GM23338 (cell line): ENCODE data around the gene IMMP2L. TPM values are rescaled to one million over a fixed set of nuclear protein-coding genes. Genes with fewer than 3 reads are reported as not detected.

Experiments used
- ATAC-seq: fragments of 200-7000 bp; cut with Tn5 transposase; 3 replicates; pipeline ENCODE4 v1.9.1; 2020
- DNase-seq: peaks from one replicate; pipeline ENCODE4 v3.0.0-alpha.2; 2015; ENCODE audit warnings: low spot score
- H2AFZ ChIP-seq: fragments of 200-600 bp; sonication (generic); 2 replicates; pipeline ENCODE4 v1.8.0; 2016; ENCODE audit warnings: antibody characterized with exemption, mild to moderate bottlenecking, moderate library complexity
- H3F3A ChIP-seq: fragments of 200-600 bp; sonication (generic); replicated peaks from 2 replicates; pipeline ENCODE4 v1.8.0; 2017; ENCODE audit warnings: antibody characterized with exemption, mixed run types, low read depth
- H3K27ac ChIP-seq: fragments of 200-600 bp; sonication (generic); 2 replicates; pipeline ENCODE4 v1.6.1; 2016; ENCODE audit warnings: low read depth
- H3K27me3 ChIP-seq: fragments of 200-600 bp; sonication (generic); 2 replicates; pipeline ENCODE4 v1.8.0; 2016; ENCODE audit warnings: mild to moderate bottlenecking, mixed run types, moderate library complexity; ENCODE audit not compliant: insufficient read depth
- H3K36me3 ChIP-seq: fragments of 200-600 bp; sonication (generic); 2 replicates; pipeline ENCODE4 v1.8.0; 2016; ENCODE audit warnings: mild to moderate bottlenecking; ENCODE audit not compliant: insufficient read depth
- H3K4me1 ChIP-seq: fragments of 200-600 bp; sonication (generic); 2 replicates; pipeline ENCODE4 v1.8.0; 2016; ENCODE audit warnings: mild to moderate bottlenecking, moderate library complexity; ENCODE audit not compliant: insufficient read depth
- H3K4me2 ChIP-seq: fragments of 200-600 bp; sonication (generic); 2 replicates; pipeline ENCODE4 v1.7.1; 2017; ENCODE audit warnings: mixed run types
- H3K4me3 ChIP-seq: fragments of 200-600 bp; sonication (generic); 2 replicates; pipeline ENCODE4 v1.6.1; 2016; ENCODE audit warnings: mixed run types
- H3K79me2 ChIP-seq: fragments of 200-600 bp; sonication (generic); replicated peaks from 2 replicates; pipeline ENCODE4 v1.8.0; 2017; ENCODE audit warnings: mild to moderate bottlenecking; ENCODE audit not compliant: insufficient read depth
- H3K9me2 ChIP-seq: fragments of 200-600 bp; sonication (generic); 2 replicates; pipeline ENCODE4 v1.8.0; 2017; ENCODE audit not compliant: insufficient read depth
- H4K20me1 ChIP-seq: fragments of 200-600 bp; sonication (generic); replicated peaks from 2 replicates; pipeline ENCODE4 v1.8.0; 2017; ENCODE audit warnings: mild to moderate bottlenecking; ENCODE audit not compliant: insufficient read depth
- H3K27ac Mint-ChIP-seq: 2 replicates; pipeline ENCODE4 v1.8.0; 2020; ENCODE audit warnings: inconsistent platforms, mild to moderate bottlenecking, moderate library complexity, mixed read lengths
- H3K27me3 Mint-ChIP-seq: 3 replicates; pipeline ENCODE4 v1.8.0; 2022; ENCODE audit warnings: low read depth, mild to moderate bottlenecking, moderate library complexity, mixed read lengths, inconsistent platforms; ENCODE audit not compliant: insufficient read depth, poor library complexity
- H3K36me3 Mint-ChIP-seq: 3 replicates; pipeline ENCODE4 v1.8.0; 2021; ENCODE audit warnings: low read depth, mild to moderate bottlenecking, inconsistent platforms, moderate library complexity, mixed read lengths
- H3K4me1 Mint-ChIP-seq: 3 replicates; pipeline ENCODE4 v1.8.0; 2020; ENCODE audit warnings: mild to moderate bottlenecking, inconsistent platforms, mixed read lengths
- H3K4me3 Mint-ChIP-seq: 3 replicates; pipeline ENCODE4 v1.8.0; 2021; ENCODE audit warnings: moderate library complexity, mild to moderate bottlenecking, inconsistent platforms, mixed read lengths
- H3K9me3 Mint-ChIP-seq: 3 replicates; pipeline ENCODE4 v1.8.0; 2020; ENCODE audit warnings: moderate library complexity, mild to moderate bottlenecking, inconsistent platforms, mixed read lengths
- EZH2 ChIP-seq: fragments of 200-600 bp; sonication (generic); IDR thresholded peaks from one replicate; pipeline ENCODE4 v1.8.0; 2017; ENCODE audit warnings: antibody characterized with exemption, mild to moderate bottlenecking, low read depth; ENCODE audit not compliant: unreplicated experiment
- EZH2phosphoT487 ChIP-seq: fragments of 200-600 bp; sonication (generic); IDR thresholded peaks from one replicate; pipeline ENCODE4 v1.8.1; 2018; ENCODE audit warnings: antibody characterized with exemption; ENCODE audit not compliant: unreplicated experiment
- JUNB ChIP-seq: IDR thresholded peaks from one replicate; pipeline ENCODE4 v1.6.1; 2016; ENCODE audit warnings: antibody characterized with exemption; ENCODE audit not compliant: unreplicated experiment
- POLR2AphosphoS5 ChIP-seq: IDR thresholded peaks from 2 replicates; pipeline ENCODE4 v1.6.1; 2016; ENCODE audit warnings: antibody characterized with exemption, low read depth
- STAT1 ChIP-seq: IDR thresholded peaks from one replicate; pipeline ENCODE4 v1.6.1; 2016; ENCODE audit warnings: antibody characterized with exemption; ENCODE audit not compliant: unreplicated experiment
- ZNF331 ChIP-seq: fragments of 250-450 bp; sonication (Bioruptor Pico); IDR thresholded peaks from 2 replicates; pipeline ENCODE4 v1.5.0; 2020; ENCODE audit warnings: low read depth, mild to moderate bottlenecking, moderate library complexity
- polyA plus RNA-seq: library from polyadenylated mRNA; unstranded; fragments of >200 nt; fragmentation: Nextera tagmentation; extraction: Ambion mirVana; gene quantifications from 2 replicates; pipeline ENCODE4 v1.2.1, GENCODE V29; 2016
- total RNA-seq: library from RNA; depleted of rRNA; stranded (reverse); fragments of >200 nt; shearing (Covaris generic); gene quantifications from 2 replicates; pipeline ENCODE4 v1.2.3, GENCODE V29; 2014
- TF ChIP-seq, protein P1 (sequence below): IDR thresholded peaks from one replicate; pipeline ENCODE4 v1.6.1; 2018; ENCODE audit warnings: antibody characterized with exemption; ENCODE audit not compliant: unreplicated experiment
- TF ChIP-seq, protein P2 (sequence below), 2 experiments: fragments of 200-600 bp in 1 of 2; sonication (generic) in 1 of 2; conservative IDR thresholded peaks; 2 replicates each; pipeline versions ENCODE4 v1.5.1 to v1.6.1; 2016 to 2017; ENCODE audit warnings: antibody characterized with exemption in 2 of 2, low read depth in 2 of 2, mild to moderate bottlenecking in 2 of 2, moderate library complexity in 1 of 2
- TF ChIP-seq, protein P3 (sequence below): fragments of 250-450 bp; sonication (Bioruptor Pico); IDR thresholded peaks from 2 replicates; pipeline ENCODE4 v1.5.0; 2020; ENCODE audit warnings: mild to moderate bottlenecking, moderate library complexity
- TF ChIP-seq, protein P4 (sequence below): IDR thresholded peaks from 2 replicates; pipeline ENCODE4 v1.6.1; 2016; ENCODE audit warnings: antibody characterized with exemption

The IMMP2L gene
- total and polyA plus RNA-seq, 2 experiments from 2014 or later = 7.3 to 14.0 TPM

DNA sequence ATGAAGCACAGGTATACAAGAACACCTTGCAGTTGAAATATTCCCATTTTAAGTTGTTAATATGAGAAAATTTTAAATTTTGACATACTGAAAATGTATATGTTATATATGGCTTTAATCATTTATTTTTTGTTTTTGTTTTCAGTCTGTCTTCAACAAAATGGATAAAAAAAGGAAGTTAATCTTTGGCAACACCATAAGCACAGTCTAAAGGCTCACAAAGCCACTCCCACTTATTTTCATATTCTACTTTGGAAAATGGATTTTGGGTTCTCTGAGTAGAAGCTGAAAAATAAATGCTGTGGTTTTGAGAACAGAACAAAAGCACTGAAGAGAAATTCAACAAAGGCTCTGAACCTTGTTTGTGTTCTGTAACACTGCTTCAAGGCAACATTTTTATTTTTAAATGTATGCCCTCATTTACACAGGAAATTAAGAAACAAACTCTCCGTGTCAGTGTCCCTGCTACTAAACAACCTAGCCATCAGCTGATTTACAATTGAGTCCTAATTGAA is 552.7 kb downstream of the IMMP2L start (continued):
- TF ChIP-seq, protein P1, sequence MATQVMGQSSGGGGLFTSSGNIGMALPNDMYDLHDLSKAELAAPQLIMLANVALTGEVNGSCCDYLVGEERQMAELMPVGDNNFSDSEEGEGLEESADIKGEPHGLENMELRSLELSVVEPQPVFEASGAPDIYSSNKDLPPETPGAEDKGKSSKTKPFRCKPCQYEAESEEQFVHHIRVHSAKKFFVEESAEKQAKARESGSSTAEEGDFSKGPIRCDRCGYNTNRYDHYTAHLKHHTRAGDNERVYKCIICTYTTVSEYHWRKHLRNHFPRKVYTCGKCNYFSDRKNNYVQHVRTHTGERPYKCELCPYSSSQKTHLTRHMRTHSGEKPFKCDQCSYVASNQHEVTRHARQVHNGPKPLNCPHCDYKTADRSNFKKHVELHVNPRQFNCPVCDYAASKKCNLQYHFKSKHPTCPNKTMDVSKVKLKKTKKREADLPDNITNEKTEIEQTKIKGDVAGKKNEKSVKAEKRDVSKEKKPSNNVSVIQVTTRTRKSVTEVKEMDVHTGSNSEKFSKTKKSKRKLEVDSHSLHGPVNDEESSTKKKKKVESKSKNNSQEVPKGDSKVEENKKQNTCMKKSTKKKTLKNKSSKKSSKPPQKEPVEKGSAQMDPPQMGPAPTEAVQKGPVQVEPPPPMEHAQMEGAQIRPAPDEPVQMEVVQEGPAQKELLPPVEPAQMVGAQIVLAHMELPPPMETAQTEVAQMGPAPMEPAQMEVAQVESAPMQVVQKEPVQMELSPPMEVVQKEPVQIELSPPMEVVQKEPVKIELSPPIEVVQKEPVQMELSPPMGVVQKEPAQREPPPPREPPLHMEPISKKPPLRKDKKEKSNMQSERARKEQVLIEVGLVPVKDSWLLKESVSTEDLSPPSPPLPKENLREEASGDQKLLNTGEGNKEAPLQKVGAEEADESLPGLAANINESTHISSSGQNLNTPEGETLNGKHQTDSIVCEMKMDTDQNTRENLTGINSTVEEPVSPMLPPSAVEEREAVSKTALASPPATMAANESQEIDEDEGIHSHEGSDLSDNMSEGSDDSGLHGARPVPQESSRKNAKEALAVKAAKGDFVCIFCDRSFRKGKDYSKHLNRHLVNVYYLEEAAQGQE = no peak
- TF ChIP-seq EZH2 (no peak), ZNF331 (no peak)
- TF ChIP-seq, protein P2, sequence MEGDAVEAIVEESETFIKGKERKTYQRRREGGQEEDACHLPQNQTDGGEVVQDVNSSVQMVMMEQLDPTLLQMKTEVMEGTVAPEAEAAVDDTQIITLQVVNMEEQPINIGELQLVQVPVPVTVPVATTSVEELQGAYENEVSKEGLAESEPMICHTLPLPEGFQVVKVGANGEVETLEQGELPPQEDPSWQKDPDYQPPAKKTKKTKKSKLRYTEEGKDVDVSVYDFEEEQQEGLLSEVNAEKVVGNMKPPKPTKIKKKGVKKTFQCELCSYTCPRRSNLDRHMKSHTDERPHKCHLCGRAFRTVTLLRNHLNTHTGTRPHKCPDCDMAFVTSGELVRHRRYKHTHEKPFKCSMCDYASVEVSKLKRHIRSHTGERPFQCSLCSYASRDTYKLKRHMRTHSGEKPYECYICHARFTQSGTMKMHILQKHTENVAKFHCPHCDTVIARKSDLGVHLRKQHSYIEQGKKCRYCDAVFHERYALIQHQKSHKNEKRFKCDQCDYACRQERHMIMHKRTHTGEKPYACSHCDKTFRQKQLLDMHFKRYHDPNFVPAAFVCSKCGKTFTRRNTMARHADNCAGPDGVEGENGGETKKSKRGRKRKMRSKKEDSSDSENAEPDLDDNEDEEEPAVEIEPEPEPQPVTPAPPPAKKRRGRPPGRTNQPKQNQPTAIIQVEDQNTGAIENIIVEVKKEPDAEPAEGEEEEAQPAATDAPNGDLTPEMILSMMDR (conservative IDR thresholded peaks at IDR 0.05; ENCODE audit: low read depth in 2 of 2) = no peak

DNA sequence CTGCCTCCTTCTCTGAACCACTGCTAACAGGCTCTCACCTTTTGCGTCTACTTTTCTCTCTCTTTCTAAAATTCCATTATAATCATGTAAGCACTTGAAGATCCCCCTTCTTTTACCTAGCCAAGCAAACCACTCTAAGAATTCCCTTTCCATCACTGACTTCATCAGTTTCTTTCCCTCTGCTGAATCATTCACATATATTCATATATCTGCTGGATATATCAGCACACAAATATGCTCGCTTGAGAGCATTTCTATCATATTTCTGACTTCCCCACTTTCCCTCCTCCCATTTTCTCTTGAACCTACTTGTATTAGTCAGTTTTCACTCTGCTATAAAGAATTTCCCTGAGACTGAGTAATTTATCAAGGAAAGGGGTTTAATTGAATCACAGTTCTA is 555.6 kb downstream of the IMMP2L start:
- H3K9me3 Mint-ChIP-seq = no peaks in the 10 kb centered on the region
- Histone ChIP-seq H3K4me3 (no peak overlapping the region), H3K36me3 (no peaks in the 10 kb centered on the region), H3K4me1 (no peaks in the 10 kb centered on the region), H3K27me3 (no peaks in the 10 kb centered on the region), H2AFZ (no peak overlapping the region), H3K27ac (no peak overlapping the region), H3F3A (no peaks in the 10 kb centered on the region), H3K79me2 (no peaks in the 10 kb centered on the region), H3K9me2 (no peaks in the 10 kb centered on the region), H3K4me2 (no peak overlapping the region), H4K20me1 (no peaks in the 10 kb centered on the region)
- H3K27ac Mint-ChIP-seq = no peak overlapping the region
- H3K4me1 Mint-ChIP-seq = no peaks in the 10 kb centered on the region; the same call in 2 of the 3 replicates
- ATAC-seq (no peak), DNase-seq (no peak)
- no peak overlapping the region for H3K4me3 Mint-ChIP-seq
- H3K36me3 Mint-ChIP-seq = no peaks in the 10 kb centered on the region
- H3K27me3 Mint-ChIP-seq = no peaks in the 10 kb centered on the region
- TF ChIP-seq ZNF331 = no peak
- TF ChIP-seq, protein P3, sequence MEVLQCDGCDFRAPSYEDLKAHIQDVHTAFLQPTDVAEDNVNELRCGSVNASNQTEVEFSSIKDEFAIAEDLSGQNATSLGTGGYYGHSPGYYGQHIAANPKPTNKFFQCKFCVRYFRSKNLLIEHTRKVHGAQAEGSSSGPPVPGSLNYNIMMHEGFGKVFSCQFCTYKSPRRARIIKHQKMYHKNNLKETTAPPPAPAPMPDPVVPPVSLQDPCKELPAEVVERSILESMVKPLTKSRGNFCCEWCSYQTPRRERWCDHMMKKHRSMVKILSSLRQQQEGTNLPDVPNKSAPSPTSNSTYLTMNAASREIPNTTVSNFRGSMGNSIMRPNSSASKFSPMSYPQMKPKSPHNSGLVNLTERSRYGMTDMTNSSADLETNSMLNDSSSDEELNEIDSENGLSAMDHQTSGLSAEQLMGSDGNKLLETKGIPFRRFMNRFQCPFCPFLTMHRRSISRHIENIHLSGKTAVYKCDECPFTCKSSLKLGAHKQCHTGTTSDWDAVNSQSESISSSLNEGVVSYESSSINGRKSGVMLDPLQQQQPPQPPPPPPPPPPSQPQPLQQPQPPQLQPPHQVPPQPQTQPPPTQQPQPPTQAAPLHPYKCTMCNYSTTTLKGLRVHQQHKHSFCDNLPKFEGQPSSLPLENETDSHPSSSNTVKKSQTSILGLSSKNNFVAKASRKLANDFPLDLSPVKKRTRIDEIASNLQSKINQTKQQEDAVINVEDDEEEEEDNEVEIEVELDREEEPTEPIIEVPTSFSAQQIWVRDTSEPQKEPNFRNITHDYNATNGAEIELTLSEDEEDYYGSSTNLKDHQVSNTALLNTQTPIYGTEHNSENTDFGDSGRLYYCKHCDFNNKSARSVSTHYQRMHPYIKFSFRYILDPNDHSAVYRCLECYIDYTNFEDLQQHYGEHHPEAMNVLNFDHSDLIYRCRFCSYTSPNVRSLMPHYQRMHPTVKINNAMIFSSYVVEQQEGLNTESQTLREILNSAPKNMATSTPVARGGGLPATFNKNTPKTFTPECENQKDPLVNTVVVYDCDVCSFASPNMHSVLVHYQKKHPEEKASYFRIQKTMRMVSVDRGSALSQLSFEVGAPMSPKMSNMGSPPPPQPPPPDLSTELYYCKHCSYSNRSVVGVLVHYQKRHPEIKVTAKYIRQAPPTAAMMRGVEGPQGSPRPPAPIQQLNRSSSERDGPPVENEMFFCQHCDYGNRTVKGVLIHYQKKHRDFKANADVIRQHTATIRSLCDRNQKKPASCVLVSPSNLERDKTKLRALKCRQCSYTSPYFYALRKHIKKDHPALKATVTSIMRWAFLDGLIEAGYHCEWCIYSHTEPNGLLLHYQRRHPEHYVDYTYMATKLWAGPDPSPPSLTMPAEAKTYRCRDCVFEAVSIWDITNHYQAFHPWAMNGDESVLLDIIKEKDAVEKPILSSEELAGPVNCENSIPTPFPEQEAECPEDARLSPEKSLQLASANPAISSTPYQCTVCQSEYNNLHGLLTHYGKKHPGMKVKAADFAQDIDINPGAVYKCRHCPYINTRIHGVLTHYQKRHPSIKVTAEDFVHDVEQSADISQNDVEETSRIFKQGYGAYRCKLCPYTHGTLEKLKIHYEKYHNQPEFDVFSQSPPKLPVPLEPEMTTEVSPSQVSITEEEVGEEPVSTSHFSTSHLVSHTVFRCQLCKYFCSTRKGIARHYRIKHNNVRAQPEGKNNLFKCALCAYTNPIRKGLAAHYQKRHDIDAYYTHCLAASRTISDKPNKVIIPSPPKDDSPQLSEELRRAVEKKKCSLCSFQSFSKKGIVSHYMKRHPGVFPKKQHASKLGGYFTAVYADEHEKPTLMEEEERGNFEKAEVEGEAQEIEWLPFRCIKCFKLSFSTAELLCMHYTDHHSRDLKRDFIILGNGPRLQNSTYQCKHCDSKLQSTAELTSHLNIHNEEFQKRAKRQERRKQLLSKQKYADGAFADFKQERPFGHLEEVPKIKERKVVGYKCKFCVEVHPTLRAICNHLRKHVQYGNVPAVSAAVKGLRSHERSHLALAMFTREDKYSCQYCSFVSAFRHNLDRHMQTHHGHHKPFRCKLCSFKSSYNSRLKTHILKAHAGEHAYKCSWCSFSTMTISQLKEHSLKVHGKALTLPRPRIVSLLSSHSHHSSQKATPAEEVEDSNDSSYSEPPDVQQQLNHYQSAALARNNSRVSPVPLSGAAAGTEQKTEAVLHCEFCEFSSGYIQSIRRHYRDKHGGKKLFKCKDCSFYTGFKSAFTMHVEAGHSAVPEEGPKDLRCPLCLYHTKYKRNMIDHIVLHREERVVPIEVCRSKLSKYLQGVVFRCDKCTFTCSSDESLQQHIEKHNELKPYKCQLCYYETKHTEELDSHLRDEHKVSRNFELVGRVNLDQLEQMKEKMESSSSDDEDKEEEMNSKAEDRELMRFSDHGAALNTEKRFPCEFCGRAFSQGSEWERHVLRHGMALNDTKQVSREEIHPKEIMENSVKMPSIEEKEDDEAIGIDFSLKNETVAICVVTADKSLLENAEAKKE (CRISPR knock-in tag) = no peak
- TF ChIP-seq, protein P2 (conservative IDR thresholded peaks at IDR 0.05; ENCODE audit: low read depth in 2 of 2) = no peak
- TF ChIP-seq POLR2AphosphoS5 = no peak
- TF ChIP-seq JUNB = no peak
- no peak for TF ChIP-seq STAT1
- TF ChIP-seq, protein P4, sequence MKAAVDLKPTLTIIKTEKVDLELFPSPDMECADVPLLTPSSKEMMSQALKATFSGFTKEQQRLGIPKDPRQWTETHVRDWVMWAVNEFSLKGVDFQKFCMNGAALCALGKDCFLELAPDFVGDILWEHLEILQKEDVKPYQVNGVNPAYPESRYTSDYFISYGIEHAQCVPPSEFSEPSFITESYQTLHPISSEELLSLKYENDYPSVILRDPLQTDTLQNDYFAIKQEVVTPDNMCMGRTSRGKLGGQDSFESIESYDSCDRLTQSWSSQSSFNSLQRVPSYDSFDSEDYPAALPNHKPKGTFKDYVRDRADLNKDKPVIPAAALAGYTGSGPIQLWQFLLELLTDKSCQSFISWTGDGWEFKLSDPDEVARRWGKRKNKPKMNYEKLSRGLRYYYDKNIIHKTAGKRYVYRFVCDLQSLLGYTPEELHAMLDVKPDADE = no peak
- TF ChIP-seq EZH2phosphoT487 = no peak
